CD14-positive monocyte (primary cell): ENCODE data around the gene MAST2. TPM values are rescaled to one million over a fixed set of nuclear protein-coding genes. Genes with fewer than 3 reads are reported as not detected.

Experiments
- DNase-seq, 3 donors: peaks; one replicate each; pipeline ENCODE4 v3.0.0-alpha.2; 2011 to 2022
- H2AFZ ChIP-seq: 2 replicates; pipeline ENCODE4 v1.6.0; 2012; ENCODE audit warnings: mild to moderate bottlenecking, low read depth, low read length, inconsistent platforms; ENCODE audit not compliant: insufficient read depth, poor library complexity, severe bottlenecking
- H3K27ac ChIP-seq, 2 donors: 1 replicate in 1 of 2; 2 replicates in 1 of 2; pipeline ENCODE4 v1.5.1; 2012 to 2013; ENCODE audit warnings: low read length in 2 of 2, control low read depth in 1 of 2, inconsistent platforms in 1 of 2, low read depth in 1 of 2, mild to moderate bottlenecking in 1 of 2
- H3K27me3 ChIP-seq, 2 donors: one replicate each; pipeline versions ENCODE4 v1.6.0 to v1.6.1; 2011 to 2013; ENCODE audit warnings: low read length in 2 of 2; ENCODE audit not compliant: control insufficient read depth in 2 of 2, insufficient read depth in 2 of 2
- H3K36me3 ChIP-seq, 2 donors: replicated peaks in 1 of 2; 1 replicate in 1 of 2; 2 replicates in 1 of 2; pipeline versions ENCODE4 v1.5.1 to v1.6.1; 2012 to 2013; ENCODE audit warnings: low read length in 2 of 2, control low read depth in 1 of 2, inconsistent platforms in 1 of 2, mild to moderate bottlenecking in 1 of 2; ENCODE audit not compliant: insufficient read depth in 2 of 2, control insufficient read depth in 1 of 2
- H3K4me1 ChIP-seq, 2 donors: 1 replicate in 1 of 2; 2 replicates in 1 of 2; pipeline versions ENCODE4 v1.5.1 to v1.6.1; 2012 to 2013; ENCODE audit warnings: low read length in 2 of 2, control low read depth in 1 of 2, inconsistent platforms in 1 of 2, mild to moderate bottlenecking in 1 of 2, moderate library complexity in 1 of 2; ENCODE audit not compliant: insufficient read depth in 2 of 2, control insufficient read depth in 1 of 2
- H3K4me2 ChIP-seq: replicated peaks from 2 replicates; pipeline ENCODE3; 2012; ENCODE audit warnings: low read length, moderate library complexity, mild to moderate bottlenecking; ENCODE audit not compliant: poor library complexity, severe bottlenecking; ENCODE audit errors: extremely low read depth
- H3K4me3 ChIP-seq, 3 experiments: fragments of 200-600 bp in 1 of 3; sonication (generic) in 1 of 3; replicated peaks in 1 of 3; 1 replicate in 2 of 3; 2 replicates in 1 of 3; pipeline ENCODE4 v1.5.1; 2011 to 2013; ENCODE audit warnings: low read length in 3 of 3, mild to moderate bottlenecking in 3 of 3, control low read depth in 2 of 3, low read depth in 2 of 3, inconsistent platforms in 1 of 3, moderate library complexity in 1 of 3
- H3K79me2 ChIP-seq: 2 replicates; pipeline ENCODE4 v1.6.0; 2012; ENCODE audit warnings: mild to moderate bottlenecking, control low read depth, inconsistent platforms, low read length, moderate library complexity; ENCODE audit not compliant: insufficient read depth
- H3K9ac ChIP-seq: 2 replicates; pipeline ENCODE4 v1.6.0; 2017; ENCODE audit warnings: low read length, mild to moderate bottlenecking; ENCODE audit not compliant: insufficient read depth, poor library complexity, severe bottlenecking
- H3K9me3 ChIP-seq, 2 donors: replicated peaks in 1 of 2; 1 replicate in 1 of 2; 2 replicates in 1 of 2; pipeline versions ENCODE4 v1.5.1 to v1.6.1; 2012 to 2013; ENCODE audit warnings: low read length in 2 of 2, control low read depth in 1 of 2; ENCODE audit not compliant: control insufficient read depth in 1 of 2, insufficient read depth in 1 of 2
- H4K20me1 ChIP-seq: 2 replicates; pipeline ENCODE4 v1.6.0; 2012; ENCODE audit warnings: mild to moderate bottlenecking, low read length, control low read depth, moderate library complexity; ENCODE audit not compliant: insufficient read depth
- H3K27ac Mint-ChIP-seq, 7 donors: one replicate each; pipeline ENCODE4 v1.8.0; 2020; ENCODE audit warnings: mild to moderate bottlenecking in 7 of 7, mixed read lengths in 7 of 7, moderate library complexity in 6 of 7, inconsistent platforms in 2 of 7
- H3K27me3 Mint-ChIP-seq, 3 donors: one replicate each; pipeline ENCODE4 v1.8.0; 2021 to 2022; ENCODE audit warnings: low read depth in 3 of 3, mild to moderate bottlenecking in 3 of 3, mixed read lengths in 3 of 3, moderate library complexity in 3 of 3, inconsistent platforms in 1 of 3
- H3K36me3 Mint-ChIP-seq, 2 donors: one replicate each; pipeline ENCODE4 v1.8.0; 2020; ENCODE audit warnings: mixed read lengths in 2 of 2, inconsistent platforms in 1 of 2, mild to moderate bottlenecking in 1 of 2
- H3K4me1 Mint-ChIP-seq: one replicate; pipeline ENCODE4 v1.8.0; 2020; ENCODE audit warnings: mild to moderate bottlenecking, mixed read lengths
- H3K4me3 Mint-ChIP-seq, 2 donors: one replicate each; pipeline ENCODE4 v1.8.0; 2020; ENCODE audit warnings: mild to moderate bottlenecking in 2 of 2, mixed read lengths in 2 of 2, moderate library complexity in 1 of 2
- H3K9me3 Mint-ChIP-seq, 7 donors: one replicate each; pipeline ENCODE4 v1.8.0; 2020 to 2022; ENCODE audit warnings: mixed read lengths in 7 of 7, mild to moderate bottlenecking in 6 of 7, moderate library complexity in 6 of 7, inconsistent platforms in 2 of 7
- CTCF ChIP-seq: fragments of 200-600 bp; IDR thresholded peaks from one replicate; pipeline ENCODE4 v1.8.0; 2022; ENCODE audit warnings: antibody characterized with exemption, mild to moderate bottlenecking
- WGBS: methylation state at CpG from one replicate; pipeline ENCODE4 v1.1.5; 2013; ENCODE audit warnings: missing lambda C conversion rate; ENCODE audit not compliant: insufficient coverage; 5-methylcytosine and 5-hydroxymethylcytosine counted together
- intact Hi-C, 2 donors: fragments of 100-400 bp; cut with micrococcal nuclease; formaldehyde crosslinking; loops; one replicate each; pipeline versions ENCODE4 v1.15.0 to v1.15.1; 2023
- polyA plus RNA-seq, 3 donors: library from polyadenylated mRNA; depleted of rRNA in 1 of 3; unstranded in 2 of 3; stranded (reverse) in 1 of 3; fragments of 300-500 nt in 2 of 3; fragments of >200 nt in 1 of 3; fragmentation: Illumina TruSeq in 2 of 3; gene quantifications; 1 replicate in 2 of 3; 2 replicates in 1 of 3; pipeline ENCODE4 v1.2.3, GENCODE V29; 2012 to 2021

Gene MAST2
- polyA plus RNA-seq, 3 donors, result 1.0 to 7.2 (median 2.5) TPM

GRCh38 chr1:45922374-45922773 is 119.0 kb downstream of the MAST2 start:
- WGBS, result 98% methylated on average over 10 of the region's 10 CpGs

GRCh38 chr1:45922813-45923212 is 119.4 kb downstream of the MAST2 start:
- no peak overlapping the region for H3K4me3 Mint-ChIP-seq
- TF ChIP-seq CTCF, result no peak
- Histone ChIP-seq H4K20me1 (no peaks in the 10 kb centered on the region), H3K4me2 (no peak overlapping the region), H3K27me3 (no peaks in the 10 kb centered on the region), H3K4me1 (no peaks in the 10 kb centered on the region), H3K79me2 (no peaks in the 10 kb centered on the region), H3K27ac (no peak overlapping the region), H3K36me3 (no peaks in the 10 kb centered on the region), H2AFZ (no peak overlapping the region), H3K9ac (no peak overlapping the region), H3K9me3 (no peaks in the 10 kb centered on the region), H3K4me3 (no peak overlapping the region)
- H3K4me1 Mint-ChIP-seq, result peaks cover 4% of the 10 kb centered on the region
- no peak overlapping the region for H3K27ac Mint-ChIP-seq
- peaks cover 0 to 1% (median 0%) of the 10 kb centered on the region in 3 donors for H3K27me3 Mint-ChIP-seq
- DNase-seq, result no peak
- H3K9me3 Mint-ChIP-seq, result no peaks in the 10 kb centered on the region
- WGBS, result 96% methylated on average over 3 of the region's 8 CpGs
- intact Hi-C loops, result no loop called here
- peaks cover 0 to 4% of the 10 kb centered on the region in 2 donors for H3K36me3 Mint-ChIP-seq

More at GRCh38 chr1:45922374-45922773, 119.0 kb downstream of the MAST2 start:
- no peaks in the 10 kb centered on the region for H3K4me1 ChIP-seq
- H3K27ac ChIP-seq, result no peak overlapping the region
- Mint-ChIP-seq H3K27ac (no peak overlapping the region), H3K4me3 (no peak overlapping the region), H3K27me3 (no peaks in the 10 kb centered on the region), H3K4me1 (peaks cover 4% of the 10 kb centered on the region), H3K36me3 (peaks cover 0 to 4% of the 10 kb centered on the region in 2 donors), H3K9me3 (no peaks in the 10 kb centered on the region)
- H3K9me3 ChIP-seq, result no peaks in the 10 kb centered on the region
- H3K36me3 ChIP-seq, result no peaks in the 10 kb centered on the region
- H3K9ac ChIP-seq, result no peak overlapping the region
- no peaks in the 10 kb centered on the region for H3K27me3 ChIP-seq
- no peak for DNase-seq
- H4K20me1 ChIP-seq, result no peaks in the 10 kb centered on the region
- TF ChIP-seq CTCF, result no peak
- no peaks in the 10 kb centered on the region for H3K79me2 ChIP-seq
- no peak overlapping the region for H2AFZ ChIP-seq
- intact Hi-C loops, result no loop called here
- H3K4me2 ChIP-seq, result no peak overlapping the region
- H3K4me3 ChIP-seq, result no peak overlapping the region
